Endothelial cell of umbilical vein (primary cell): ENCODE measurements around the gene TJP1.

Experiments
- EZH2 ChIP-seq: IDR thresholded peaks from 2 replicates; pipeline ENCODE4 v1.6.1; 2012; ENCODE audit warnings: borderline replicate concordance, low read depth, mild to moderate bottlenecking, moderate library complexity, low read length, inconsistent platforms; ENCODE audit not compliant: severe bottlenecking
- JUN ChIP-seq: IDR thresholded peaks from 2 replicates; pipeline ENCODE4 v1.6.1; 2011; ENCODE audit warnings: borderline replicate concordance, low read depth; ENCODE audit not compliant: insufficient read length, insufficient read depth
- POLR2A ChIP-seq: IDR thresholded peaks from 2 replicates; pipeline ENCODE4 v1.6.1; 2012; ENCODE audit warnings: low read depth, mild to moderate bottlenecking, control low read depth, low read length
- POLR2AphosphoS5 ChIP-seq: IDR thresholded peaks from 2 replicates; pipeline ENCODE4 v1.6.1; 2012; ENCODE audit warnings: low read depth, mild to moderate bottlenecking, control low read depth, low read length, moderate library complexity; ENCODE audit not compliant: insufficient read depth
- TF ChIP-seq, protein P1 (sequence below), 2 donors: IDR thresholded peaks; 1 replicate in 1 of 2; 2 replicates in 1 of 2; pipeline ENCODE4 v1.5.1; 2011; ENCODE audit warnings: low read length in 2 of 2, mild to moderate bottlenecking in 2 of 2, moderate library complexity in 2 of 2, control low read depth in 1 of 2, inconsistent platforms in 1 of 2, low read depth in 1 of 2; ENCODE audit not compliant: insufficient read depth in 1 of 2; ENCODE audit errors: extremely low read depth in 1 of 2
- TF ChIP-seq, protein P2 (sequence below): IDR thresholded peaks from 2 replicates; pipeline ENCODE4 v1.6.1; 2011; ENCODE audit not compliant: insufficient read depth, insufficient read length

DNA sequence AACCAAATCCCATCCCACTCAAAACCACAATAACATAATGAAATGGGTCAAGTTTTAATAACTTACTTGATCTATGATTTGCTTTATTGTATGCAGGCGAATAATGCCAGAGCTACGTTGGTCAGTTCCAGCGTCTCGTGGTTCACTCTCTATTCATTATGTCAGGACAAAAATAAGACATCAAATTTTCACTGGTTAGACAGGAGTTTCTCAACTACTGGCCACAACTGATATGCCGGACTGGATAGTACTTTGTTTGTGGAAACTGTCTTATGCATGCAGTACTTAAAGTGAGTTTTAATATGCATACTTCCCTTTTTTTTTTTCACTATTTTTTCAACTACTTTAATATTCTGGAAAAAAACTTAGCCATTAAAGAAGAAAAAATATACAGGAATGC is 94.4 kb downstream of the TJP1 start:
- TF ChIP-seq, protein P1, sequence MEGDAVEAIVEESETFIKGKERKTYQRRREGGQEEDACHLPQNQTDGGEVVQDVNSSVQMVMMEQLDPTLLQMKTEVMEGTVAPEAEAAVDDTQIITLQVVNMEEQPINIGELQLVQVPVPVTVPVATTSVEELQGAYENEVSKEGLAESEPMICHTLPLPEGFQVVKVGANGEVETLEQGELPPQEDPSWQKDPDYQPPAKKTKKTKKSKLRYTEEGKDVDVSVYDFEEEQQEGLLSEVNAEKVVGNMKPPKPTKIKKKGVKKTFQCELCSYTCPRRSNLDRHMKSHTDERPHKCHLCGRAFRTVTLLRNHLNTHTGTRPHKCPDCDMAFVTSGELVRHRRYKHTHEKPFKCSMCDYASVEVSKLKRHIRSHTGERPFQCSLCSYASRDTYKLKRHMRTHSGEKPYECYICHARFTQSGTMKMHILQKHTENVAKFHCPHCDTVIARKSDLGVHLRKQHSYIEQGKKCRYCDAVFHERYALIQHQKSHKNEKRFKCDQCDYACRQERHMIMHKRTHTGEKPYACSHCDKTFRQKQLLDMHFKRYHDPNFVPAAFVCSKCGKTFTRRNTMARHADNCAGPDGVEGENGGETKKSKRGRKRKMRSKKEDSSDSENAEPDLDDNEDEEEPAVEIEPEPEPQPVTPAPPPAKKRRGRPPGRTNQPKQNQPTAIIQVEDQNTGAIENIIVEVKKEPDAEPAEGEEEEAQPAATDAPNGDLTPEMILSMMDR (IDR thresholded peaks at IDR 0.05; ENCODE audit: extremely low read depth in 1 of 2, insufficient read depth in 1 of 2, low read depth in 1 of 2, low read length in 2 of 2) = no peak
- TF ChIP-seq EZH2 (no peak), POLR2A (no peak), POLR2AphosphoS5 (no peak), JUN (no peak)
- TF ChIP-seq, protein P2, sequence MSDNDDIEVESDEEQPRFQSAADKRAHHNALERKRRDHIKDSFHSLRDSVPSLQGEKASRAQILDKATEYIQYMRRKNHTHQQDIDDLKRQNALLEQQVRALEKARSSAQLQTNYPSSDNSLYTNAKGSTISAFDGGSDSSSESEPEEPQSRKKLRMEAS = no peak
